Measurements from ENCODE around the gene PLEKHG2. TPM values are rescaled to one million over a fixed set of nuclear protein-coding genes. Genes with fewer than 3 reads are reported as not detected.

Gene PLEKHG2
- total RNA-seq, 1 experiment from 2014 or later: 19.6 TPM

- ChIA-PET CTCF (interaction anchor here (0.6 to 0.9 kb wide), 2 partner anchors 15 to 451 kb away, joined by 3 to 4 read pairs; no protein-coding TSS in a partner anchor), POLR2A (interaction anchor here (0.8 to 2.7 kb wide), 4 partner anchors 8 to 28 kb away, joined by 3 to 14 read pairs (median 4); partner anchors contain the start of genes MED29 and PAF1)
- TF ChIP-seq, protein P1, sequence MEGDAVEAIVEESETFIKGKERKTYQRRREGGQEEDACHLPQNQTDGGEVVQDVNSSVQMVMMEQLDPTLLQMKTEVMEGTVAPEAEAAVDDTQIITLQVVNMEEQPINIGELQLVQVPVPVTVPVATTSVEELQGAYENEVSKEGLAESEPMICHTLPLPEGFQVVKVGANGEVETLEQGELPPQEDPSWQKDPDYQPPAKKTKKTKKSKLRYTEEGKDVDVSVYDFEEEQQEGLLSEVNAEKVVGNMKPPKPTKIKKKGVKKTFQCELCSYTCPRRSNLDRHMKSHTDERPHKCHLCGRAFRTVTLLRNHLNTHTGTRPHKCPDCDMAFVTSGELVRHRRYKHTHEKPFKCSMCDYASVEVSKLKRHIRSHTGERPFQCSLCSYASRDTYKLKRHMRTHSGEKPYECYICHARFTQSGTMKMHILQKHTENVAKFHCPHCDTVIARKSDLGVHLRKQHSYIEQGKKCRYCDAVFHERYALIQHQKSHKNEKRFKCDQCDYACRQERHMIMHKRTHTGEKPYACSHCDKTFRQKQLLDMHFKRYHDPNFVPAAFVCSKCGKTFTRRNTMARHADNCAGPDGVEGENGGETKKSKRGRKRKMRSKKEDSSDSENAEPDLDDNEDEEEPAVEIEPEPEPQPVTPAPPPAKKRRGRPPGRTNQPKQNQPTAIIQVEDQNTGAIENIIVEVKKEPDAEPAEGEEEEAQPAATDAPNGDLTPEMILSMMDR (IDR thresholded peaks at IDR 0.05; ENCODE audit: unreplicated experiment): no peak
- no peaks in the 10 kb centered on the region for H3K27me3 Mint-ChIP-seq (ENCODE audit: insufficient read depth, unreplicated experiment)
- H3K4me3 Mint-ChIP-seq (ENCODE audit: unreplicated experiment): no peak overlapping the region
- no peak for DNase-seq (ENCODE audit: unreplicated experiment)
- H3K27ac Mint-ChIP-seq (ENCODE audit: low read depth, unreplicated experiment): peak overlapping the region; percentile 71
- peaks cover 7% of the 10 kb centered on the region for H3K4me1 Mint-ChIP-seq (ENCODE audit: insufficient read depth, unreplicated experiment)
- intact Hi-C loops (cut with micrococcal nuclease): no loop called here
- H3K36me3 Mint-ChIP-seq (ENCODE audit: insufficient read depth, unreplicated experiment): peaks cover 77% of the 10 kb centered on the region
- no TSS peak for BruUV-seq (replicated peaks)
- no peaks in the 10 kb centered on the region for H3K9me3 Mint-ChIP-seq (ENCODE audit: unreplicated experiment)
Measured at GRCh38 chr19:39382991-39383828, 29.3 kb upstream of the PLEKHG2 start.

GRCh38 chr19:39384839-39385568 lies 27.5 kb upstream of the PLEKHG2 start:
- TF ChIP-seq, protein P1 (IDR thresholded peaks at IDR 0.05; ENCODE audit: unreplicated experiment): no peak
- DNase-seq (ENCODE audit: unreplicated experiment): no peak
- H3K36me3 Mint-ChIP-seq (ENCODE audit: insufficient read depth, unreplicated experiment): peaks cover 77% of the 10 kb centered on the region
- H3K9me3 Mint-ChIP-seq (ENCODE audit: unreplicated experiment): no peaks in the 10 kb centered on the region
- H3K4me3 Mint-ChIP-seq (ENCODE audit: unreplicated experiment): peak overlapping the region; percentile 22
- CTCF ChIA-PET: interaction anchor here (0.6 kb wide), 1 partner anchor 90 kb away, joined by 3 read pairs; no protein-coding TSS in a partner anchor
- peak overlapping the region; percentile 54 for H3K27ac Mint-ChIP-seq (ENCODE audit: low read depth, unreplicated experiment)
- intact Hi-C loops (cut with micrococcal nuclease): no loop called here
- H3K27me3 Mint-ChIP-seq (ENCODE audit: insufficient read depth, unreplicated experiment): no peaks in the 10 kb centered on the region
- POLR2A ChIA-PET: no interaction called here
- BruUV-seq (replicated peaks): TSS peak; percentile 28
- peaks cover 14% of the 10 kb centered on the region for H3K4me1 Mint-ChIP-seq (ENCODE audit: insufficient read depth, unreplicated experiment)

- TF ChIP-seq, protein P1 (IDR thresholded peaks at IDR 0.05; ENCODE audit: unreplicated experiment): no peak
- no peak for DNase-seq (ENCODE audit: unreplicated experiment)
- H3K27me3 Mint-ChIP-seq (ENCODE audit: insufficient read depth, unreplicated experiment): no peaks in the 10 kb centered on the region
- H3K36me3 Mint-ChIP-seq (ENCODE audit: insufficient read depth, unreplicated experiment): peaks cover 83% of the 10 kb centered on the region
- no peak overlapping the region for H3K4me3 Mint-ChIP-seq (ENCODE audit: unreplicated experiment)
- CTCF ChIA-PET: no interaction called here
- TSS peak; percentile 17 for BruUV-seq (replicated peaks)
- POLR2A ChIA-PET: no interaction called here
- intact Hi-C loops (cut with micrococcal nuclease): no loop called here
- peaks cover 14% of the 10 kb centered on the region for H3K4me1 Mint-ChIP-seq (ENCODE audit: insufficient read depth, unreplicated experiment)
- H3K9me3 Mint-ChIP-seq (ENCODE audit: unreplicated experiment): no peaks in the 10 kb centered on the region
- H3K27ac Mint-ChIP-seq (ENCODE audit: low read depth, unreplicated experiment): peak overlapping the region; percentile 54
Measured at GRCh38 chr19:39385629-39386411, 26.6 kb upstream of the PLEKHG2 start.

Data from MCF 10A (cell line).